NCI-H2196 (cell line): ENCODE data around the gene STX18.
"Not testable (repeated sequence)": the region's sequence is repeated elsewhere in the genome, so short reads cannot be mapped to it uniquely, and the experiment has no call there.

Experiments
- DNase-seq: peaks from one replicate; lab custom pipeline; 2025; ENCODE audit not compliant: unreplicated experiment; lab: John Stamatoyannopoulos, UW

STX18 gene

DNA sequence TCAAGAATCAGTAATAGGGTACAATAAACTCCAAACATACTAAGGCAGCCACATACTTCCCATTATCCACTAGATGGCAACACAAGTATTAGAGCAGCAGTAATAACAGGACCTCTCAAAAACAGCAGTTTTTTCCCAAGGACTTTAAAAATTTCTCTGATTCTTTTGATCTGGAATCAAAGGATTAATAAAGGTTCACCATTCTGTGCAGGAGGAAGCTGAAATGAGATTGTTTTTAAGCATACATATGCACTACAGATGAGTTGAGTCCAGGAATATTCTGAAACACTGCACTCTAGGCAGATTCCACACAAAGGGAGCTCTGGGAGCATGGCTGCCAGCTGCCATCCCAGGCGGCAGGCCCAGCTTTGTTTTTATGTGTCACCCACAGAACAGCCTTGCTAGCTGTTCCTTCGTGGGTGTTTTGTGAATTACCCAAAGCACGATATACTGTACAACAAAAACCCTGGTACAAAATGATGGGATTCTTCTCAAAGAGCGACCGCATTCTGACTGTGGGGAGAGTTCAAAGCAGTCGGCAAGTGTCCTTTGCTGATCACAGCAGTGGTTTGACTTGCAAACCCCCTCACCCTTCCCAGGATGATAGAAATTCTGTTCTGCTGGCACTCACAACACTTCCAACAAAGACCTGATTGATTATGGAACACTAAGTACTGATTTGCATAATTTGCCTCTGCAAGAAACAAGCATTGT, 61.0 kb downstream of the STX18 start:
- no peak for DNase-seq

DNA sequence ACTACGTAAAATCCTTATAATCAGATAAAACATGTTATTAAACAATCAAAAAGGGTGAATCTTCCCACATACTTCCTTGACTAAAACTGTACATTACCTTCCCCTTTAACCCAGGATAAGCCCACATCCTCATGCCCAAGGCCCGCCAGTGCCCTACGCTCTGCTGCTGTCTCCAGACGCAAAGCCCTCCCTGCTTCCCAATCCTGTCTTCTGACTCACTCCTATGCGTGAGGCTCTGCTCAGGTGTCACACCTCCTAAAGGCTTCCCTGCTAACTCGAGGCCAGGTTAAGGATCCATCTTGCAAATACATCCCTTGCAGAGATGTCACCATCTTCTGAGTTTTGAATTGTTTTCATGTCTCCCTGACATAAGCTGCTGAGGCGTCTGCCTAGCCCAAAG, 61.6 kb downstream of the STX18 start:
- DNase-seq: no peak

DNA sequence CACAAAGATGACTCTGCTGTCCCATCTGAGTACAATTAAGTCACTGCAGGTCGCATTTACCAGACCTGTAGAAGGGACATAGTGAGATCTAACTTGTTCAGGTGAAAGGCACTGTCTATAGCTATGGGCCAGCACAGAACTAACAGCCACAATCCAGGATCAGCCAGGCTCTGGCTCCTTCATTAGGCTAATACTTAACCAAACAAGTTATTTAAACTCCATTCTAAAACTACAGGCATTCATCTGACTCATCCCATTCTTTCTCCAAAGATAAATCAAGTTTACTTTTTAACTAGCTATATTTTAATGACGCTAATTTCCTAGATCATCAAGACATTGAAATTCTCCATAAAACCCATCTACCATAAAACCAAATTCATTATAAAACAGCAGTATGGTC, 62.5 kb downstream of the STX18 start:
- DNase-seq: no peak

DNA sequence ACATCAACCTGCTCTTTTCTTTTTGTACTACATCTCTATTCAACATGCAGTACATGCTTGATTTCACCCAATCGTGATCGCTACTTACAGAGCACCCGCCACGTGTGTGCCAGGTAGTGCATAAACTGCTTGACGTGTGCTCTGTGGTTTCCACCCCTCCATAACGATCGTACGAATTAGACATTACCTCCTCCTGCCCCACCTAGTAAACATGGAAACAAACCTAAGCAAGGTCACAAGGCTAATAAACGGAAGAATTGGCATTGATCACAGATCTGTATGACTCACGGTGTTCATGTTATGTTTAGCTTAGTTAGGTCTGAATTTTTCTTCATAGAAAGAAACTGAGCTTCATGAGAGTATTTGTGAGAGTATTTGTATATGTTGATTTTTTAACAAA, 64.1 kb downstream of the STX18 start:
- DNase-seq: no peak

DNA sequence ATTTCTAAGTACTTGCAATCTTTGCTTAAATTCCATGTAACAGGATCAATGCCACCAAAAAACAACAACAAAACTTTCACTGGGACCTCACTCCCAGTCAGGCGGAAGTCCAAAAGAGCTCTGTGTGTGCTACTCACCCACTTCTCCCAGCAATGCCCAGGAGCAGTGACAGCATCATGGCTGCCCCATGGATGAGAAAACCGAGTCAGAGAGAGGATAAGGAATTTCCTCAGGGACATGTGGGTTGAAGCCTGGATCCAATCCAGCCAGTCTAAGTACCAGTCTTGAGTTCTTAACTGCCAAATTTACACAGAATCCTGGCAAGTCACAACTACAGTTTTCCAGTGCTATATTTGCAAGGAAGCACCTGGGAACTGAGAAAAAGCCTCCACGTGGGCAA, 64.5 kb downstream of the STX18 start:
- no peak for DNase-seq

DNA sequence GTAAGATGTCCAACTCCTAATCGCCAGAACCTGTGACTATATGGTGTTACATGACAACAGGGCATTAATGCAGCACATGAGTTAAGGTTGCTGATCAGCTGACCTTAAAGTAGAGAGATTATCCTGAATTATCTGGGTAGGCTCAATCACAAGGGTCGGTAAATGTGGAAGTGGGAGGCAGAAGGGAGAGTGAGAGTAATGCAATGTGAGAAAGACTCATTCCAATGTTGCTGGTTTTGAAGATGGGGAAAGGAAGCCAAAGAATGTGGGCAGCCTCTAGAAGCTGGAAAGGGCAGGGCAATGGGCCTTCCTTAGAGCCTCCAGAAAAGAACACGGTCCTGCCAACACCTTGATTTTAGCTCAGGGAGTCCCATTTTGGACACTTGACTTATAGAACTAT, 67.4 kb downstream of the STX18 start:
- no peak for DNase-seq

DNA sequence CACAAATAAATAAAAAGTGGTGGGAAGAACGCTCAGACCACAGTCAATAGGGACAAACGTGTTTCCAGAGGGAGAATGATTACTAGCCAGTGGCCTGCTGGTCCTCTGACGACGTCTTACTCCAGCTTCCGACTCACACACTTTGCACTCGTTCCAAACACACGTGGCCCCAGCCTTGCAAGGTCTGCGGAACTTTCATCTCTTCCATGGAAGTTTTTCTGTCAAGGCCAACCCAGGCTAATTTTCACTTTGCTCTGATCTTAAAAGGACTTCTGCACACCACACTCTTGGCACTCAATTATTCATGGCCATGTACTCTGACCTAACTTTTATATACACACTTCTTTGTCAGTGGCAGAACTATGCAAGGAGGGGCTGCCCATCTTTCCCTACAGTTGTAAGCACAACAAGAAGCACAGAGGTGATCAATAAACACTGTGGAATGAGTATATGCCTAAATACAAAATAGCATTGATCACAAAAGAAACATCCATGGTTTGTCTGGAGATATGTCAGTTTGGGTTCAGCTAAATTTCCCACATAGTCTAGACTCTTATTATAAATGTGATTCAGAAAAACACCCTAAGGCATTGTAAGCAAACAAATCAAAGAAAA, 69.4 kb downstream of the STX18 start:
- DNase-seq: no peak

DNA sequence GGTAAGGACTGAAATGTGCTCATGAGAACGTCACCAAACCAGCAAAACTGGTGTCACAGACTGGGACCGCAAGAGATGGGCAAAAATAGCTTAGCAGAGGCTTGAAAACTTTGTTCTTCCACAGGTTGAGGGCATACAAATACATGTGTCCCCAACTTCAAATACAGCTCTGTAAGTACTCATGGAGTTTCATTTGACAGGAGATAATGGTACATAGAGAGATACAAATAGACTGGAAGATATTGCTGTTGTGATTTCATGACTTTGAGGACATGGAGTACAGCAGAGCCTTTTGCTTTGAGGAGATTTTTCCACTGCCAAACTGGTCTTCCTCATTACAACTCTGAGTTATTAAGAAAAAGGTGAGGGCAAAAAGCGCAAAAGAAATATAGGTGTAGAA, 70.7 kb downstream of the STX18 start:
- no peak for DNase-seq

DNA sequence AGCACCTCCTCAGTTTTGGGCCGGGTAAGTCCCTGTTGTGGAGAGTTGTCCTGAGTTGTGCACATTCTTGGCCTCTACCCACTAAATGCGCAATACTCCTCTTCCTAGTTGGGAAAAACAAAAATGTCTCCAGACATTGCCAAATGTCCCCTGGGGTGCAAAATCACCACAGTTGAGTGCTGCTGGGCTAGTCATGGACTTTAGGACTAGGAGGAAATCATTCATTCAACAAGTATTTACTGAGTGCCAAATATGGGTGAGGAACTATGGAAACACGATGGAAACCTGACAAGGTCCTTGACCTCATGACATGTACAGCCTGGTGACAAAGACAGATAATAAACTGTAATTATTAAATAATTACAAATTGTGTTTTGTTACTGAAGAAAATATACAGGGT, 71.6 kb downstream of the STX18 start:
- no peak for DNase-seq

DNA sequence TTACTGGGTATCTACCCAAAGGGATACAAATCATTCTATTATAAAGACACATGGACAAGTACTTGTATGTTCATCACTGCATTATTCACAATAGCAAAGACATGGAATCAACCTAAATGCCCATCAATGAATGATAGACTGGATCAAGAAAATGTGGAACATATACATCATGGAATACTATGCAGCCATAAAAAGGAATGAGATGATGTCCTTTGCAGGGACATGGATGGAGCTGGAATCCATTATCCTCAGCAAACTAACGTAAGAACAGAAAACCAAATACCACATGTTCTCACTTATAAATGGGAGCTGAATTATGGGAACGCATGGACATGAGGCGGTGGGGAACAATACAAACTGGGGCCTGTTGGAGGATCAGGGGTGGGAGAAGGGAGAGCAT, 76.6 kb downstream of the STX18 start:
- not testable (repeated sequence) for DNase-seq

DNA sequence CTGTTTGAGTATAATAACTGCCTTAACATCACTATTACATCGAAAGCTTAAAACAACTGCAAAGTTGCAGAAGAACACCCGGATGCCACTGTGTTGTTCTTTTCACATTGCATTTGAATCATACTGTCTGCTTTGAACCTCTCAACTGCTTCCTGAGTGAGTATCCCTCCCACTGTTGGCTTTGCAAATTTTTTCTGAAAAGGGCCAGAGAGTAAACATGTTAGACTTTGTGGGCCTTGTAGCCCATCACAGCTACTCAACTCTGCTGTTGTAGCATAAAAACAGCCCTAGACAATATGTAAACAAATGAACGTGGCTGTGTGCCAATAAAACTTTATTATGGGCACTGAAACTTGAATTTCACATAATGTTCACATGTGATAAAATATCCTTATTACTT, 78.9 kb downstream of the STX18 start:
- DNase-seq: no peak

DNA sequence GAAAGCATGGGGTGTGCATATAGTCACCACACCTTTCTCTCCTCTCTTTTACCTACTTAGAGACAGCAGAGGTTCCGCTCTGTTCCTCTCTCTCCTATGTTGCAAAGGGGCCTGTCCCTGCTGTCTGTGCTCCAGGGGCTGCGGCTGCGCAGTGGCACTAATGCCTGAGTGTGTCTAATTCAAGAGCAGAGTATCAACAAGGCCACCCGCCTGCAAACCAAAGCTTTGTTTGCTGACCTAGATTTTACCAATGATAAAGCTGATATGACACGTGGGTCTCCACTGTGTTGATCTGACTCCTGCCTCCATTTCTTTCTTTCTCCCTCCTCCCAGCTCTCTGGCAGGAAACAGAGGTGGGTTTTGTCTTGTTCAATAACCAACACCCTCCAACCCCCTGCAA, 80.0 kb downstream of the STX18 start:
- DNase-seq: no peak

DNA sequence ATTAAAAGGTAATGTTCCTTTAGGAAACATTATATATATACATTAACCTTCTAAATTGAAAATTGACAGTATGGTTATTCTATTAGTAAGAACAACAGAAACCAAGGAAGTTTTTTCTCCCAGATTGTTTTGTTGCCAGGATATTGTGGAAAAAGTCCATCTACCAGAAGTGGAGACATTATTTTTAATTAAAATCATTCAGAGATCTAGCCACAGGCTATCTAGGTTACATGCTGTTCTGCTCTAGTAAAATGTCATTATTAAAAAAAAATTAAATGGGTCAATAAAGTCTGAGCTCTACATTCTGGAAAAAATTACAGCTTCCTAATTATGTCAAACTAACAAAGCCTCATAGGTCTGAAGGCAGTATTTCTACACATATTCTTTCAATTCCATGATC, 80.7 kb downstream of the STX18 start:
- no peak for DNase-seq

DNA sequence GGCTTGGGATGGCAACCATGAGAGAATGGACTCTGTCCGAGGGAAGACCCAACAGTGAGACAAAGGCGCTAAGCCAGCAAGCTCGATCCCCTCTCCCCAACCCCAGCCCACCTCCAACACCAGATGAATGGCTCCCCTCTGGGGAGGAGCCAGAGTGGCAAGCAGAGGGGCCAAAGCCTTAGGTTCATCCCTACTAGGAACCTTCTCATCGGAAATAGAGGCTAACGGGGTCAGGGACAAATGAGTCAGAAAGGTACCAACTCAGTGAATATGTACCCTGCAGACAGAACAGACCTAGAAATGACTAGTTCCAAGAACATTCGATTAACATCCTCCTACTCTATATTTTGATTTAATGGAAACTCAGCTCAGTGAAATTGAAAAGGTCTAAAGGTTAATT, 81.1 kb downstream of the STX18 start:
- DNase-seq: no peak

DNA sequence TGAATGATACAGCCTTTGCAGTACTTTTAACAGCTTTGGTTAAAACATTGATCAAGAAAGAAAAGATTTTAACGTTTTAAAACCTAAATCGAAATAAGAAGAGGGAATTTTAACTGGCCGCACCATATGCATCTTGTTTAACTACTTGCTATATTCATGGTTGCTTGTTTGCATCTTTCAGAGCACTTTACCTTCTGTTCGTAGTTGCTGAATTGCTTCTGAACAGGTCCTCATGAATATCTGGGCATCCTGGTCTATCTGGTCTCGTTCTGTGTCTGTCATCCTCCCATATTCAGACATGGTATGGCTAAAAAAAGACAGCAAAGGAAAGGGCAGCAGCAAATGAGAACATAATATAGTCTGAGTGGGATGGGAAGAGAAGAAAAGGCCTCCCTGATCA, 82.7 kb downstream of the STX18 start:
- DNase-seq: no peak

DNA sequence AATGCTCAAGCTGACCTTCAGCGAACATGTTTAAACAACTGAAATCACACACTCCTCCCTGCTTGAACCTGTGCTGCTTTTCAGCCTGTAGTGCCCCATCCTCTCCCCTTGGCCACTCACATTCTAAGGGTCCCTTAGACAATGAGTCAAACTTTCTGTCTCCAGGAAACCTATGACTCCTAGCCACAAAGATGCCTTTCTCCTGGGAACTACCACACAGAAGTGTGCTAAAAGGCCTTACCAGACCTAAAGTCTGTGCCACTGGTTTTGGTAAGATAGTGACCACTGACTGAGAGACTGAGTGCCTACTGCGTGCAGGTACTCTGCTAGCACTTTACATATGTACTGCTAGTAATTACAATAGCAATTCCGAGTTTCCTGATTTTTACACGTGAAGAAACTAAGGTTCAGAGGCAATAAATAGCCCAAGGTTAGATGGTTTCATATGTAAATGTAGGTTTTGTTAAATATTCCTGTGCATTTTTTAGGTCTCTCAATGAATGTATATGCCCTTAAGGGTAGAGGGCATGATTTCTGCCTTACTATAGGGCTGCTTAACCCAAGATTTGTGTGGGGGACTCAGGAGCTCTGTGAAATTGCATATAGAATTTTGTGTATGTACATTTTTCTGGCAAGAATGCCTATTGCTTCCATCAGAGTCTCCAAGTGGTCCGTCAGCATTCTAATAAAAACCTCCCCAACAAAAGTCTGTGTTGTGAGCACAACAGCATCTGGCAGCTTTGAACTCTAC, 83.9 kb downstream of the STX18 start:
- DNase-seq: no peak

DNA sequence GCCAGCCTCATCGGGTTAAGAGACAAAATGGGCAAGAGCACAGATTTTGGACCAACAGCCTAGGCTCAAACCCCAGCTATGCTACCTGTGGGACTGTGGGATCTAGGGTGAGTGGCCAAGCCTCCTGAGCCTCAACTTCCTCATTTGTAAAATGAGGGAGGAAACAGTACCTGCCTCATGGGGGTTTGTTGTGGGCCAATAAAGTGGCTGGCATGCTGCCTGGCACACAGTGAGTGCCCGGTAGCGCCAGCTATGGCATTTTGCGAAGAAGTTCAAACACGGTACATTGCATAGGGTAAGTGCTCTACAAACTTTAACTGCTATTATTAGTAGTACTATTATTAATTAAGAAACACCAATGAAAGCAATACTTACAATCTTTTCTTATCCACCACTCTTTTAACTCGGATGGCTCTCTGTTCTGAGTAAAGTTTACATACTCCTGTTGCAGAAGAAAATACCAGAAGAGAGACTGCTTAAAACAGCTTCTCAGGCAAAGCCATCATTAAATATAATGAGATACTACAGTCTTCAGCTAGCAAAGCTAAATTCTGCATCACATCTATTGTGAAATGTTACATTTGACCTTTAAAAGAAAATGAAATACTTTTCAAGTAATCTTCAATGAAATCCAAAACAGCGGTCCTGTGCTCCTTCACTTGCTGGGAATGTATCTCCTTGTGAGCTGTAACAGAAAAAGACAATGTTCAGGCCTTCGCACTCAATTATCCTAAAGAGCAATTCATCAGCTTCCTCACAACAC, 84.9 kb downstream of the STX18 start:
- no peak for DNase-seq

DNA sequence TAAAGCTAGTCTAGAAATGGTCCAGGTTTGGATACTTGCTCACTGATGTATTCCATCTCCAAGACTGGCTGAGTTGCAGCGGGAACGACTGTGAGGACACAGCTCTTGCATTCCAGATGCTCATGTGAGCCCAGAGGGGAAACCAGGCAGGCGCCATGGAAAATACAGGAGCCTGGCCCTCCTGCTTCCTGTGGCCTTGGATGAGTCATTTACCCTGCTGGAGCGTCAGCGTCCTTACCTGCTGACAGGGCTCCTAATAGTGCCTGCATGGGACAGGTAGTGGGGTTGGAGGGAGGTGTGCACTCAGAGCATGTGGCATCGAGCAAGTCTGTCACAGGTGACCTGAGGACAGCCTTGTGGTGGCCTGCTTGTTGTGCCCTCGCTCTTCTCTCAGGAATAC, 85.5 kb downstream of the STX18 start:
- DNase-seq: no peak

DNA sequence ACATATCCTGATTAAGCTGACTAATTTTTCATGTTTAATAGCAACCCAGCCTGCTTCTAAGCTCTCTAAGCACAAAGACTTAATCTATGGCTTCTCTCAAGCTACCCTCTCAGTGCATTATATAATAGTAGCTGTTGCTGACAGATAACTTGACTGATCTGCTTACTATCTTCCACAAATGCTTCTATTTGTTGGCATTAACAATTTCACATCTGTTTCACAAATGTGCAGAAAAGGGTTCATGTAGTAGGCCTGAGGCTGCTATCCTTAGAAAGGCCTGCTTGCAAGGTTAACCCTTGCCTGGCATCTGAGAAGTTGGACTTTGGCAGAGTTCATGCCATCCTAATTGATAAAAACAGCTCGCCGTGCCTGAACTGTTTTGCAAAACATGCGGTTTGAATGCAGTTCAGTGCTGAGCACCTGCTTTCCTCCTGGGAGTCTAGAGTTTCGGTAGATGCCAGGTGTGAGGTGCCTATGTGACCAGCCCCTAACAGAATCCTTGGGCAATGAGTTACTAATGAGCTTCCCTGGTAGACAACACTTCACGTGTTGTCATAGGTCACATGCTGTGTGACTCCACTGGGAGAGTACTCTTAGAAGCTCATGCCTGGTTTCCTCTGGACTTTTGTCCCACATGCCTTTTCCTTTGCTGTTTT, 86.5 kb downstream of the STX18 start:
- peak; percentile 22 for DNase-seq

DNA sequence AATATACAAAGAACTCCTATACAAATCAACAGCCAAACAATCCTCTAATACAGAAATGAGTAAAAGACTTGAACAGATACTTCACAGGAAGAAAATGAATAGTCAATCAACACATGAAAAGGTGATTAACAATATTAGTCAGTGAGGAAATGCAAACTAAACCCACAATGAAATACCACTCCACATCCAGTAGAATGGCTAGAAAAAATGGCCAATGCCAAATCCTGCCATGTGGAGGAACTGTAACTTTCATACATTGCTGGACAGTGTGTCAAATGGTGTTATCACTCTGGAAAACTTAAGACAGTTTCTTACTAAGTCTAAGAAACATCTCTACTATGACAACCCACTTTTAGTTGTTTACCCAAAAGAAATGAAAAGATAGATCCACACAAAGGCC, 95.4 kb downstream of the STX18 start:
- no peak for DNase-seq

DNA sequence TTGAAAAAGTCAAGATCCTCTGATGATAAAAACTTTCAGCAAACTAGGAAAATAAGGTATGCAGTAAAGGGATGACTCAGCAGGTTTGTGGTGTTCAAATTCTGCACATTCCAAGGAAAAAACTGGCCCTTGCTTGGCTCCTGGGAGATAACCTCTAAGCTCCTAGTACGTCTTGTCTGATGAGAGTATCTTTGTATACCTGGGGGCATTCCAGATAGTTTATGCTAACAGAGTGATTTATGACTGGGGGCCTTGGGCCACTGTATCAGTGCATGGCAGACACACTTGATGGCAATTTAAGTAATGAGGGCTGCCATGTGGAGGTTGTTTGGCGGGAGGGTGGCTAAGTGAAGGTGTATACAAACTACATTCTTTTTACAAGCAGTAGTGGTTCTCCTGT, 98.0 kb downstream of the STX18 start:
- DNase-seq: no peak
